Measurements from ENCODE around the gene THSD4.

THSD4 gene

GRCh38 chr15:71452893-71453292 is 337.6 kb downstream of the THSD4 start:
- no peak for DNase-seq (ENCODE audit: low read depth in 2 of 2)

DNA sequence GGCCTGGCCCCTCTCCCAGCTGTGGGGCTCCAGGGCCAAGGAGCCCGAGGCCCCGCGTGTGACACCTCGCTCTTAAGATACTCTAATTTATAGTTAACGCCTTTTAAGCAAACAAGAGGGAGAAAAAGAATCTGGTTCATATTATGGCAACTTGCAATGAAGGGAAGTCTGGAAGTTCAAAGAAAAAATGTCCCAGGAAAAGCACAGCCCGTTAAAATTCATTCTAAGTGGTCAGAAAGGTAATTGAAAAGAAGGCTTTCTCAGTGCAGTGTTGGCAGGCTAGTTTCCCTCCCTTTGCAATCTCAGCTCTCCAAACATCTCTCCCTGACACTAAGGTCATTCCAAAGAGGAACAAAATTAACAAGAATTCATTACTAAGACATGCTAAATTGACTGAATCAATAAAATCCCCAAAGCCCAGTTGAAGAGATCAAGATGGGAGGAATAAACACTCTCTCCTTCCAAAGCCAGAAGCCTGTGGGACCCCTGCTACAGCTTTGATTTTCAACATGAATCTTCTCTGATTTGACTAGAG is 339.3 kb downstream of the THSD4 start:
- no peak for DNase-seq (ENCODE audit: low read depth in 2 of 2)

DNA sequence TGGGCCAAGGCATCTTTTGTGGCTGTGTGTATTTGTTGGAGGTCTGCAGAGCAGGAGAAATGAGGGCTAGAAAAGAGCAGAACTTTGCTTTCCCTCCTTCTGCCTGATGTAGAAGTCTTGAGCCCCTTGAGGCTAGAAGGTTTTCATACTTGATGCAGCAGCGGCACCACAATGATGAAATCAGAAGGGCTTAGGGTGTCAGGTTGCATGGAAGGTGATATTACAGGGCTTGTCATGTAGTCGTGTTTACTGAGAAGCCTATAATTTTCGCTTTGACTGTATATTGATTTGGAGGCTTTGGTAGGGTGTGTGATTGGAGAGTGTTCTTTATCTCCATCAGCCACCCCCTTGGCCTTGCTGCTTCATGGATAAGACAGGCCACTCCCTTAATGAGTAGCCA is 339.8 kb downstream of the THSD4 start:
- DNase-seq (ENCODE audit: low read depth in 2 of 2), result no peak

DNA sequence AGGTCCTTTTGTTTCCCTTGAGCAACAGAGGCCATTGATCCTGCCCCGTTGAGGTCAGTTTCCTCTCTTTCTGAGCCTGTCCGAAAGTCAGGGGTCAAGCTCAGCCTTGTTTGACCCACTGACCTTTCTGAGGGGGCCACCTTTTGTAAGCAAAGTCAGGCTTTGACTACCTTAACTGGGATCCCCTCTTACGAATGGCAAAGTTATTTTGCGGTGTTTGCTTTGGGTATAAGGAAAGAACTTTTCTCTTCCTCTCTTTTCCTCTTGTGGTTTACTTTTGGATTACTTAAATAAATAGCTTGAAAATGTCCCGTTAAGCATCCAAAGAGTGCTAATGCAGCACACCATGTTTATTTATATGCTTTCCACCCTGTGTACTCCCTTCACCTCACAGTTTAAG is 340.6 kb downstream of the THSD4 start:
- no peak for DNase-seq (ENCODE audit: low read depth in 2 of 2)

GRCh38 chr15:71456362-71456761 is 341.1 kb downstream of the THSD4 start:
- DNase-seq (ENCODE audit: low read depth in 2 of 2), result no peak

DNA sequence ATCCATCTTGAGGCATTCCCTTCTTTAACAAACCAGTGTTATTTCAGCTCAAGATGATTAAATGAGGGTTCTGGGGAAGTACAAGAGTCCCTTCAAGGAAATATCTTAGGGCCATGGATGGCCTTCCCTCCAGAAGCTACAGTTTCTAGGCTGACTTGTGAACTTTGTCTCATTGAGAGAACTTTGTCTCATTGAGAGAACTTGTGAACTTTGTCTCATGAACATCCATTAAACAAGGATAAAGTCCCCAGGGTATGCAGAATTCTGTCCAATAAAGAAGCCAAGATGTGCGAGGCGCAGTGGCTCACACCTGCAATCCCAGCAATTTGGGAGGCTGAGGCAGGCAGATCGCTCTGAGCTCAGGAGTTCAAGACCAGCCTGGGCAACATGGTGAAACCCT is 341.5 kb downstream of the THSD4 start:
- no peak for DNase-seq (ENCODE audit: low read depth in 2 of 2)

- DNase-seq (ENCODE audit: low read depth in 2 of 2), result no peak
These were observed 342.9 kb downstream of the THSD4 start for GRCh38 chr15:71458089-71458660.

- no peak for DNase-seq (ENCODE audit: low read depth in 2 of 2)
These were observed 346.5 kb downstream of the THSD4 start for GRCh38 chr15:71461748-71462147.

- DNase-seq (ENCODE audit: low read depth in 2 of 2), result no peak
These were observed 347.4 kb downstream of the THSD4 start for GRCh38 chr15:71462638-71463037.

GRCh38 chr15:71463156-71463665 is 347.9 kb downstream of the THSD4 start:
- DNase-seq (ENCODE audit: low read depth in 2 of 2), result no peak

DNA sequence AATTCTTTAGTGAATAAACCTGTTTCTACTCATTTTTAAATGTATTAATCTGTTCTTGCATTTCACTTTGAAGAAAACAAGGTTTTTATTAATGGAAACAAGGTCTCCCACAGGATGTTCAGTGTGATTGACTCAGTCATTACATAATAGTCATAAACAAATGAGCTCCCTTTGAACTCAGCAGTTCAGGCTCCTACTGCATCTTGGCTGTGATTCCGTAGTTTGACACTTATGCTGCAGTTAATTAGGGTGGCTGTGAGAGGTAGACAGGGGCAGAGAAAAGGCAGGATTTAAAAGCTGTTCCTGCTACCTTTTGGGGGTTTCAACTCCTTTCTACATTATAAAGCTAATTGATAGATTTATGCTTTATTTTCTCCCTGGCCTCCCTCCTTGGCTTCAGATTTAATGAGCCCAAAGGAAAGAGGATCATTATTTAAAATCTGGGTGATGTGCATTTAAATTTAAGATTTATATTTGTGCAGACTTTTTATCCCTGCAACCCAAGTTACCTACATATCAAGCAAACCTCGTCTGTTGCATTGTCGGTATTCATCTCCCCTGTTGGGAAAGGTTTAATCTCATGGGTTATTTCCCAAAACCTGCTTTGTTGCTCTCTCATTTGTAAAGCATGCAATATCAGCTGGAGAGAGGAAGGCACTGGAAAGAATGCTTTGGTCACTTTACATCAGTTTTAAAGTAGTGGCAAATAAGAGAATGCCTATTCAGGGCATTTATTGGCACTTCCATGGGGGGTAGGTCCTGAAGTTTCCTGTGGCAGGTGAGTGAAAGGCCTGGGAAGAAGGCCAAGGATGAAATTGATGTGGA is 350.1 kb downstream of the THSD4 start:
- no peak for DNase-seq (ENCODE audit: low read depth in 2 of 2)

DNA sequence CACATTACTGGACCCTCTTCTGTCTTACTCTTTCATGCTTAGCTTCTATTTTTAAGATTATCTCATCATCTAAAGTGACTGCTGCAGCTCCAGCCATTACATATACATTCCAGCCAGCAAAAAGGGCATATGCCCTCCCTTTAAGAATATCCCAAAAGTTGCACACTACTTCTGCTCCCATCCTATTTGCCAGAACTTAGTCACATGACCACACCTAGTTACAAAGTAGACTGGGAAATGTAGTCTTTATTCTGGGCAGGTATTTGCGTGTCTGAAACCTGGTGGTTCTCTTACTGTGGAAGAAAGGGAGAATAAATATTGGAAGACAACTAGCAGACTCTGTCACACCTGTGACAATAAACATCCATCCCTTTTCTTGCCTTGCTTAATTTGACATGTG is 353.4 kb downstream of the THSD4 start:
- DNase-seq (ENCODE audit: low read depth in 2 of 2), result no peak

- no peak for DNase-seq (ENCODE audit: low read depth in 2 of 2)
These were observed 354.1 kb downstream of the THSD4 start for GRCh38 chr15:71469413-71469812.

- DNase-seq (ENCODE audit: low read depth in 2 of 2), result no peak
These were observed 356.1 kb downstream of the THSD4 start for GRCh38 chr15:71471347-71471746.

GRCh38 chr15:71472566-71472965 is 357.3 kb downstream of the THSD4 start:
- DNase-seq (ENCODE audit: low read depth in 2 of 2), result no peak

GRCh38 chr15:71473751-71474150 is 358.5 kb downstream of the THSD4 start:
- DNase-seq (ENCODE audit: low read depth in 2 of 2), result no peak

DNA sequence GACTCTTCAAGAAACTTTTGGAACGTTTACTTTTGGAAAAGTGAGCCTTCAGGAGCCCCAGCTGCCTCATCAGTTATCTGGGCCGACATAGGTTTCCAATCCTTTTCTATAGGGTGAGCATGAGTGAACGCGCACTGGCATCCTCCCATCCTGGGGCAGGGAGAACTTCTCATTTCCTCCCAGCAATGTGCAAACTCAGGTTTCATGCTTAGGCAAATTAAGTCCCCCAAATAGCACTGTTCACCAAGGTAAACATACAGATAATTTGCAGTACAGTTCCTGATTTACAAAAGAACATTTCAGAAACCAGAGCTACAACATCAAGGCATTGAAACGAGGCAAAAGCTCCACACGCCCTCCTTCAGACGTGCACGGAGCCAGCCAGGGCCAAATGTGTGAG is 361.6 kb downstream of the THSD4 start:
- no peak for DNase-seq (ENCODE audit: low read depth in 2 of 2)

- DNase-seq (ENCODE audit: low read depth in 2 of 2), result no peak
These were observed 365.3 kb downstream of the THSD4 start for GRCh38 chr15:71480556-71480955.

DNA sequence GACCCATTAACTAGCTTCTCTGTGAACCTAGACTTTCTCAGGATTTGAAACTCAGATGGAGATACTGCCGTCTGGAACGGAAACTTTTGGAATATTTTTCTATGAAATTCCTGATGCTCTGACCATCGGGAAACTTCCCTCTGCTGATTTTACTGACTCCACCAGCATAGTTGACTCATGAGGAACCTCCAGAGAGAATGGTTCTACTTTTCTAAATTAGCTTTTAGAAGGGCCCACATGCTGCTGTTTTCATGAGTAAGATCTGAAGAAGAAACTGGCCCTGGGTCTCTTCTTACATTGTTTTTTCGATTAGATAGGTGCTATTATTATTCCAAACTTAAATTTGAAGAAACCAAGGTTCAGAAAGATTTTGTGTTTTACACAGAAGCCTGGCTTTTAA is 368.8 kb downstream of the THSD4 start:
- no peak for DNase-seq (ENCODE audit: low read depth in 2 of 2)

DNA sequence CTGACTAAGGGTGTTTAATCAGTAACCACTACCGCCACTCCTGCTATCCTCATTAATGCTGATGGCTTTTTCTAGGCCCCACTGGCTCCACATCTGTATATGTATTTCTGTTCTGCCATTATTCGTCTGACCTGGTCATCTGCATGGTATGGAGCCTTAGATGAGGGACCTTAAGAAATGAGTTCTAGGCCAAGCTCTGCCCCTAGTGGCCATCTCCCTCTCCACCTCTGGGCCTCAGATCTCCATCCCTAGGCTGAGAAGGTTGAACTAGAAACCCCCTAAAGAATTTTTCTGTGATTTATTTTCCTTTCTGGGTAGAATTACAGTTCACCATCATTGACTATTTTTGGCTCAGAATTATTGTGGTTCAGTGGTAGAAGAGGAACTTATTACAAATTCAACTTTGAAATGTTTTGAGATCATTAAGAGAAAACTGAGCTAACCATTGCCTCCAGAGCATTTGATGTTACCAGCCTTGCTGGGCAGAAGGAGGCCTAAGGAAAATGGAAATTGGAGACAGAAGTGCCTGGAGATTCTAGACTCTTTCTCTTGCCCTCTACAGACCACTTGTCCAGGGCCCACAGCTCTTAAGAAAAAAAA is 369.9 kb downstream of the THSD4 start:
- no peak for DNase-seq (ENCODE audit: low read depth in 2 of 2)

DNA sequence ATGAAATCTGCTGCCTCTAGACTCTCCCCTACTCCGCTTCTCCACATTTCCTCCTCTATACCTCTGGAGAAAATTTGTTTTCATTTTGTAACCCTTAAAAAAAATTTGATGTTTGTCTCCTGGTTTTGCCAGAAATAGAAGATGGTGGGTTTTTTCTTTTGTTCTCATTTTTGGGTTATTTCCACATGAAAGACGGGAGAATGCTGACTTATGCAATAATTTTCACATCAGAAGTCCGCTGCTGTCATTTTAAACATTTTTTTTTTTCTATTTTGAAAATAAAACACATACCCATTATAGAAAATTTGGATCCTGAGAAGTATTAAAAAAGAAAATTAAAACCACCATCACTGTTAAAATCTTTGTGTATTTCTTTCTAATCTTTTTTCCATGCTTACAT is 374.3 kb downstream of the THSD4 start:
- DNase-seq (ENCODE audit: low read depth in 2 of 2), result no peak

- DNase-seq (ENCODE audit: low read depth in 2 of 2), result no peak
These were observed 378.3 kb downstream of the THSD4 start for GRCh38 chr15:71493526-71493925.

Data from stimulated activated CD4-positive, alpha-beta T cell treated with anti-CD3 and anti-CD28 coated beads, Interleukin-1b, Interleukin-23, amount 100 ng/mL, for 1 hour (primary cell).